T-helper 9 cell (primary cell): Measurements from ENCODE around the gene CXCR5.

ENCODE experiments used
- DNase-seq: peaks from one replicate; pipeline ENCODE4 v3.0.0-alpha.2; 2020

The CXCR5 gene

GRCh38 chr11:118899296-118899688, 15.6 kb downstream of the CXCR5 start:
- DNase-seq: no peak

- no peak for DNase-seq
Observed at GRCh38 chr11:118899706-118900360, 16.1 kb downstream of the CXCR5 start.

- DNase-seq: no peak
Observed at GRCh38 chr11:118900535-118901384, 17.1 kb downstream of the CXCR5 start.

GRCh38 chr11:118901494-118902335, 18.0 kb downstream of the CXCR5 start:
- DNase-seq: no peak

GRCh38 chr11:118902336-118903203, 18.9 kb downstream of the CXCR5 start:
- no peak for DNase-seq

- DNase-seq: no peak
Observed at GRCh38 chr11:118903204-118904015, 19.7 kb downstream of the CXCR5 start.

GRCh38 chr11:118907051-118908042, 23.7 kb downstream of the CXCR5 start:
- peak; percentile 85 for DNase-seq

- DNase-seq: no peak
Observed at GRCh38 chr11:118908264-118908663, 24.6 kb downstream of the CXCR5 start.

- DNase-seq: no peak
Observed at GRCh38 chr11:118908901-118909618, 25.4 kb downstream of the CXCR5 start.

- DNase-seq: no peak
Observed at GRCh38 chr11:118909619-118910308, 26.1 kb downstream of the CXCR5 start.

- peak; percentile 54 for DNase-seq
Observed at GRCh38 chr11:118910309-118911112, 26.8 kb downstream of the CXCR5 start.

GRCh38 chr11:118911113-118911879, 27.6 kb downstream of the CXCR5 start:
- DNase-seq: no peak

- peak; percentile 66 for DNase-seq
Observed at GRCh38 chr11:118911880-118912741, 28.4 kb downstream of the CXCR5 start.

- DNase-seq: peak; percentile 30
Observed at GRCh38 chr11:118912742-118913410, 29.2 kb downstream of the CXCR5 start.

- no peak for DNase-seq
Observed at GRCh38 chr11:118913411-118914125, 29.9 kb downstream of the CXCR5 start.
